Measurements from ENCODE around the gene FMO3.

Gene FMO3

GRCh38 chr1:171159148-171159547 lies 68.4 kb downstream of the FMO3 start:
- H3K27ac ChIP-seq (ENCODE audit: low read length): no peak overlapping the region
- no peak for ATAC-seq (ENCODE audit: insufficient read depth, low read depth)

GRCh38 chr1:171160211-171160610 lies 69.5 kb downstream of the FMO3 start:
- Histone ChIP-seq H3K9me3 (ENCODE audit: insufficient read depth, low read length, severe bottlenecking) (no peaks in the 10 kb centered on the region), H4K20me1 (ENCODE audit: insufficient read depth, low read length) (no peaks in the 10 kb centered on the region), H3K4me1 (ENCODE audit: insufficient read depth, low read length) (no peaks in the 10 kb centered on the region), H3K27me3 (ENCODE audit: insufficient read depth, low read length, poor library complexity) (no peaks in the 10 kb centered on the region), H3K27ac (ENCODE audit: low read length) (no peak overlapping the region), H3K9ac (ENCODE audit: low read depth, low read length) (no peak overlapping the region), H3K36me3 (ENCODE audit: insufficient read depth, low read length) (no peaks in the 10 kb centered on the region), H3K4me3 (ENCODE audit: low read depth in 1 of 2, low read length in 2 of 2) (no peak overlapping the region), H3K79me2 (ENCODE audit: insufficient read depth, low read length) (no peaks in the 10 kb centered on the region), H2AFZ (ENCODE audit: low read depth, low read length) (no peak overlapping the region), H3K4me2 (ENCODE audit: insufficient read depth, low read length) (no peak overlapping the region)
- DNase-seq (no peak), ATAC-seq (ENCODE audit: insufficient read depth, low read depth) (no peak)
- TF ChIP-seq EZH2 (IDR thresholded peaks at IDR 0.05; ENCODE audit: borderline replicate concordance, low read depth, low read length, severe bottlenecking): no peak
- no peak for TF ChIP-seq CTCF (IDR thresholded peaks at IDR 0.05; ENCODE audit: borderline replicate concordance, extremely low read depth, low read length, poor library complexity, severe bottlenecking)

More at GRCh38 chr1:171159148-171159547, 68.4 kb downstream of the FMO3 start:
- DNase-seq: no peak
- Histone ChIP-seq H3K4me3 (ENCODE audit: low read depth in 1 of 2, low read length in 2 of 2) (no peak overlapping the region), H3K4me2 (ENCODE audit: insufficient read depth, low read length) (no peak overlapping the region), H2AFZ (ENCODE audit: low read depth, low read length) (no peak overlapping the region), H3K9me3 (ENCODE audit: insufficient read depth, low read length, severe bottlenecking) (no peaks in the 10 kb centered on the region), H3K36me3 (ENCODE audit: insufficient read depth, low read length) (no peaks in the 10 kb centered on the region), H3K79me2 (ENCODE audit: insufficient read depth, low read length) (no peaks in the 10 kb centered on the region), H3K4me1 (ENCODE audit: insufficient read depth, low read length) (no peaks in the 10 kb centered on the region), H3K9ac (ENCODE audit: low read depth, low read length) (no peak overlapping the region), H4K20me1 (ENCODE audit: insufficient read depth, low read length) (no peaks in the 10 kb centered on the region), H3K27me3 (ENCODE audit: insufficient read depth, low read length, poor library complexity) (no peaks in the 10 kb centered on the region)
- no peak for TF ChIP-seq CTCF (IDR thresholded peaks at IDR 0.05; ENCODE audit: borderline replicate concordance, extremely low read depth, low read length, poor library complexity, severe bottlenecking)
- TF ChIP-seq EZH2 (IDR thresholded peaks at IDR 0.05; ENCODE audit: borderline replicate concordance, low read depth, low read length, severe bottlenecking): no peak

- Histone ChIP-seq H3K9ac (ENCODE audit: low read depth, low read length) (no peak overlapping the region), H3K4me2 (ENCODE audit: insufficient read depth, low read length) (no peak overlapping the region), H4K20me1 (ENCODE audit: insufficient read depth, low read length) (no peaks in the 10 kb centered on the region), H3K27me3 (ENCODE audit: insufficient read depth, low read length, poor library complexity) (no peaks in the 10 kb centered on the region), H3K9me3 (ENCODE audit: insufficient read depth, low read length, severe bottlenecking) (no peaks in the 10 kb centered on the region), H3K79me2 (ENCODE audit: insufficient read depth, low read length) (no peaks in the 10 kb centered on the region), H3K36me3 (ENCODE audit: insufficient read depth, low read length) (no peaks in the 10 kb centered on the region), H3K4me3 (ENCODE audit: low read depth in 1 of 2, low read length in 2 of 2) (no peak overlapping the region), H3K4me1 (ENCODE audit: insufficient read depth, low read length) (no peaks in the 10 kb centered on the region), H2AFZ (ENCODE audit: low read depth, low read length) (no peak overlapping the region), H3K27ac (ENCODE audit: low read length) (no peak overlapping the region)
- DNase-seq (no peak), ATAC-seq (ENCODE audit: insufficient read depth, low read depth) (no peak)
- TF ChIP-seq EZH2 (IDR thresholded peaks at IDR 0.05; ENCODE audit: borderline replicate concordance, low read depth, low read length, severe bottlenecking) (no peak), CTCF (IDR thresholded peaks at IDR 0.05; ENCODE audit: borderline replicate concordance, extremely low read depth, low read length, poor library complexity, severe bottlenecking) (no peak)
These were observed 70.1 kb downstream of the FMO3 start for GRCh38 chr1:171160639-171161354.

Data from DND-41 (cell line).